Fibroblast of mammary gland (primary cell): Measurements from ENCODE around the gene SLC16A5.
A peak's percentile ranks its signal among the peaks of the same experiment; 100 is the strongest.

Source experiments
- DNase-seq: peaks from one replicate; pipeline ENCODE4 v3.0.0-alpha.2; 2010; ENCODE audit warnings: low read depth
- H3K4me3 ChIP-seq: 2 replicates; pipeline ENCODE4 v1.5.1; 2011; ENCODE audit warnings: low read depth, mild to moderate bottlenecking, low read length, moderate library complexity; ENCODE audit not compliant: control insufficient read depth
- TF ChIP-seq, protein P1 (sequence below): conservative IDR thresholded peaks from 2 replicates; pipeline ENCODE4 v1.5.1; 2011; ENCODE audit warnings: low read depth, low read length, inconsistent platforms; ENCODE audit not compliant: control insufficient read depth, insufficient read depth

Gene SLC16A5

DNA sequence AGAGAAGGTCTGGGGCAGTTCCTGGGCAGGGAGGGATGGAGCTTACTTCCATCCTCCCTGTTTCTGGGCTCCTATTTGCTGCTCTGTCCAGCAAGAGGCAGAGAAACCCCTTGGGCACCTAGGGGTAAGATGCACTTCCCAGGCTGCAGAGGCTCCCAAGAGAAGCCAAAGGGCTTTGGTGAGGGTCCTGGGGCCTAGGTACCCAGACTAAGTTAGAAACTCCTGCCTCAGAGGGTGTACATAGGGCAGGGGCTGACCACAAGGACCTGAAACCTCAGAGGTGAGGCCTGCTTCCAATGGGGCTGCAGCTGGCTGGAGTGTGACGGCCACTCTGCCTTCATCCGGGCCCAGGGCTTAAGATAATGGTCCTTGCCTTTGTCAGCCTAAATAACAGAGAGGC is 20.4 kb downstream of the SLC16A5 start:
- TF ChIP-seq, protein P1, sequence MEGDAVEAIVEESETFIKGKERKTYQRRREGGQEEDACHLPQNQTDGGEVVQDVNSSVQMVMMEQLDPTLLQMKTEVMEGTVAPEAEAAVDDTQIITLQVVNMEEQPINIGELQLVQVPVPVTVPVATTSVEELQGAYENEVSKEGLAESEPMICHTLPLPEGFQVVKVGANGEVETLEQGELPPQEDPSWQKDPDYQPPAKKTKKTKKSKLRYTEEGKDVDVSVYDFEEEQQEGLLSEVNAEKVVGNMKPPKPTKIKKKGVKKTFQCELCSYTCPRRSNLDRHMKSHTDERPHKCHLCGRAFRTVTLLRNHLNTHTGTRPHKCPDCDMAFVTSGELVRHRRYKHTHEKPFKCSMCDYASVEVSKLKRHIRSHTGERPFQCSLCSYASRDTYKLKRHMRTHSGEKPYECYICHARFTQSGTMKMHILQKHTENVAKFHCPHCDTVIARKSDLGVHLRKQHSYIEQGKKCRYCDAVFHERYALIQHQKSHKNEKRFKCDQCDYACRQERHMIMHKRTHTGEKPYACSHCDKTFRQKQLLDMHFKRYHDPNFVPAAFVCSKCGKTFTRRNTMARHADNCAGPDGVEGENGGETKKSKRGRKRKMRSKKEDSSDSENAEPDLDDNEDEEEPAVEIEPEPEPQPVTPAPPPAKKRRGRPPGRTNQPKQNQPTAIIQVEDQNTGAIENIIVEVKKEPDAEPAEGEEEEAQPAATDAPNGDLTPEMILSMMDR, result no peak

DNA sequence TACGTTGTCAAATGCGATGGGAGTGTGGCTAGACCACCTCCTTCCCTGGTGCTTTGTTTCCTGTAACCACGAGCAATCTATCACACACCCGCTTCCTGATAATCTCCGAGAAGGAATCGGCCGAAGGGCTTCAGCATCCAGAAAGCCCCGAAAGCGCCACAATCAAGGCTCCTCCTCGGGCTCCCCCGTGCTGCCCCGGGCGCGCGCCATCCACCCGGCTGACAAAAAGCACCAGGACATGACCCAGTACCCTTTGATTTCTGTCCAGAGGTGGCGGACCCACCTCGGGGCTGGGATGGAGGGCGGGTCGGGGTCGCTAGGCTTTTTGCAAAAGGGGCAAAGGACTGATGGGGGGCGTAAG is 21.3 kb downstream of the SLC16A5 start:
- DNase-seq, result no peak
- TF ChIP-seq, protein P1, result no peak
- peak overlapping the region; percentile 82 for H3K4me3 ChIP-seq

More for the DNA sequence above, 20.4 kb downstream of the SLC16A5 start:
- no peak overlapping the region for H3K4me3 ChIP-seq
- no peak for DNase-seq

DNA sequence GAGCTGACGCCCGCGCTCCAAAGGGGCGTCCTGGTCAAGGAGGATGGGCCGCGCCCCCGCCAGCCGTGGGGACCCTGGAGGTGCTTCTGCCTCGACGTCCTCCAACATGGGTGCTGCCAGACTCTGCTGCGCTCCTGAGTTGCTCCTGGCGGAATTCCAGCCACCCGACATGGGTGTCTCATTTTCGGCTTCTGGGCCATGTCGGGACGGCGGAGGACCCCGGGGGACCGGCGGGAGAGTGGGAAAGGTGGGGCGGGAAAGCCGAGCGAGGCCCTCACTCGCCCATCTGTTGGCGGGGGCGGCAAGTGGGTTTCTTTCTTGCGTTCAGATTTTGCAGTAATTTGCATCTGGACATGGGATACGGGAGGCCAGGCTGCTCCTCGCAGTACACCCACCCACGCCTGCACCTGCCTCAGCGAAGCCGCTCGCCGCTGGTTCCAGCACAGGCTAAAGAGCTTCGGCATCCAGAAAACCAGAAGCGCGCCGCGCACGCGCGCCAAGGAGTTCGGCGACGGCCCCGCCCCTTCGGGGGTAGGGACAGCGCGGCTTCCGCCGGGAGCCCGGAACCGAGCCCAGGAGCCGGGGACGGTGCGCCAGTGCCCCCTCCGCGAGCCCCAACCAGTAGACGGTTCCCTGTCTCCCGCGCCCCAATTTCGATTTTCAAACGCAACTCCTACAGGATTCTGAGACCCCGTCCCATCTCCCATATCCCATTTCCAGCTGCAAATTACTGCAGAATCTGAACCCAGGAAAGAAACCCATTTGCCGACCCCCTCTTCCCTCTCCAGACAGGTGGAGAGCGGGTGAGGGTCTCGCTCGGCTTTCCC is 21.9 kb downstream of the SLC16A5 start, which contains the start of gene ARMC7:
ARMC7 (plus strand) TSS at position 563 of the 827 bp plus-strand sequence. CDS start 320 bp downstream, outside the sequence.
- TF ChIP-seq, protein P1, result no peak
- DNase-seq, result peak; percentile 71
- H3K4me3 ChIP-seq, result peak within 1 kb of the TSS; percentile 82

DNA sequence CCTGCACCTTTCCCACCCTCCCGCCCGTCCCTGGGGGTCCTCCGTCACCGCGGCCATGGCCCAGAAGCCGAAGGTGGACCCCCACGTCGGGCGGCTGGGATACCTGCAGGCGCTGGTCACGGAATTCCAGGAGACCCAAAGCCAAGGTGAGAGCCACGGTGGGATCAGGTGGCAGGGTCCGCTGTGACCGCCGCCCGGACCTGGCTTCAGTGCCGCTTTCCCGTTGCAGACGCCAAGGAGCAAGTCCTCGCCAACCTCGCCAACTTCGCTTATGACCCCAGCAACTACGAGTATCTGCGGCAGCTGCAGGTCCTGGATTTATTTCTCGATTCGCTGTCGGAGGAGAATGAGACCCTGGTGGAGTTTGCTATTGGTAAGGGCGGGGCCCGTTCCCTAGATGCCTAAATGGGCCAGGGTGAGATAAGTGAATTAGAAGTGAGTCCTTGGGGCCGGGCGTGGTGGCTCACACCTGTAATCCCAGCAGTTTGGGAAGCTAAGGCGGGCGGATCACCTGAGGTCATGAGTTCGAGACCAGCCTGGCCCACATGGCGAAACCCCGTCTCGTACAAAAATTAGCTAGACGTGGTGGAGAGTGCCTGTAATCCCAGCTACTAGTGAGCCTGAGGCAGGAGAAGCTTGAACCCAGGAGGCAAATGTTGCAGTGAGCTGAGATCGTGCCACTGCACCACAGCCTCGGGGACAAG is 22.6 kb downstream of the SLC16A5 start:
- TF ChIP-seq, protein P1, result no peak
- no peak for DNase-seq
- H3K4me3 ChIP-seq, result peak overlapping the region; percentile 82

DNA sequence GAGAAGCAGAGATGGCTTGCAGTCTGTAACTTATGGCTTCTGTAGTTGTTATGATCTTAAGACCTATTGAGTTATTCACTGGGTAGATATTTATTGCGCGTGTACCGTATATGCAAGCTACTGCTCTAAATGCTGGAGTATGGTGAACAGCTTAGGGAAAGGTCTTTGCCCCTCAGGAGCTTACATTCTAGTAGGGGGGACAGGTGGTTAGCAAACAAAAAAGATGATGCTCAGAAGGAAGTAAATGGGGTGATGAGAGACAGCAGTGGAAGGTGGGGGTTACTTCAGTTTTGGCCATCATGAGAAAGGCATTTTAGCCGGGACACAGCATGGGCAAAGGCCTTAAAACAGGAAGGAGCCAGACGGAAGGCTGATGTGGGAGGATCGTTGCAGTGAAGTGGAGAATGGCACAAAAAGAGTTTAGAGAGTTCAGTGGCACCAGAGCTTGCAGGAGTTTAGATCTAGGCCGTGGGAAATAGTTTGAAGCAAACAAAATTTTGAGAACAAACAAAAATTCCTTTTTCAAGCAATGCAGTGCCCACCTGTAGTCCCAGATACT is 24.1 kb downstream of the SLC16A5 start:
- DNase-seq, result no peak
- TF ChIP-seq, protein P1, result no peak
- H3K4me3 ChIP-seq, result no peak overlapping the region

DNA sequence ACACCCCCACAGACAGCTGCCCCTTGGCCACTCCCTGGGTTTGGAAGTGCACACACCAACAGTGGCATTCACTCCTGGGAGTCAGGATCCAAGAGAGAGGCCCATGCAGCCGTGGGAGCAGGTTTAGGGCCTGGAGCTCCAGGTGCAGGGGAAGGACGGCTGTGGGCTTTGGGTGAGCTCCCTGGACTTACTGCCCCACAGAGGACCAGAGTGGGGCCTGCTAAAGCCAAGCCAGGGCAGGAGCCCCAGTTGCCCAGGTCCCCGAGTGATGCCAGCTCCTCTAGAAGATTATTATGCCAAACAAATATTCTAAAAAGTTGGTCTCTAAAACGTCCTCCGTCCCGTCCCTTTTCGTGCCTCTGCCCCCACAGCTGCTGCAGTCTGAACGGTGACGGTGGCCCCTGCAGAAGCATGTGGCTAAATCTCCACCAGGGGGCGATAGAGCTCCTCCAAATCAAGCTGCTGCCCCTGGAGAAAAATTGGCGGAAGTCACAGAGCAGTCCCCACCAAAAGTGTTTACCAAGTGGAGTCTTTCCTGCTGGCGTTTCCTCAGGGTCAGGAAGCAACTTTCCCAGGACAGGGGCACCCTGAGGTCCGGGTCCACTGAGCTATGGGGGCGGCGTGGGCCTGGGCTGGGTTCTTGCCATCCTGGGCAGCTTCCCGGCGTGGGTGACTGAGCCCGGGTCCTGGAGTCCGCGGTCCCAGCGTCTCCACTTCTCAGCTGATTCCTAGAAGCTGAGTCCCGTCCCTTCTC is 26.2 kb downstream of the SLC16A5 start:
- TF ChIP-seq, protein P1, result peak; percentile 88
- H3K4me3 ChIP-seq, result peak overlapping the region; percentile 57
- DNase-seq, result peak; percentile 91
